Measurements from ENCODE around the gene DDX11. TPM values are rescaled to one million over a fixed set of nuclear protein-coding genes. Genes with fewer than 3 reads are reported as not detected.
"Not testable (repeated sequence)": the region's sequence is repeated elsewhere in the genome, so short reads cannot be mapped to it uniquely, and the experiment has no call there.

DDX11 gene
- total RNA-seq, 1 donor from 2014 or later, result 21.0 TPM

GRCh38 chr12:31066196-31066595 lies 7.5 kb upstream of the DDX11 start:
- not testable (repeated sequence) for DNase-seq (ENCODE audit: extremely low read depth, low read depth, low spot score)

GRCh38 chr12:31067656-31068055 lies 6.0 kb upstream of the DDX11 start:
- DNase-seq (ENCODE audit: extremely low read depth, low read depth, low spot score), result not testable (repeated sequence)

- not testable (repeated sequence) for DNase-seq (ENCODE audit: extremely low read depth, low read depth, low spot score)
Measured at GRCh38 chr12:31070971-31071740, 2.5 kb upstream of the DDX11 start.

GRCh38 chr12:31072962-31073361 lies 698 bp upstream of the DDX11 start:
- not testable (repeated sequence) for DNase-seq (ENCODE audit: extremely low read depth, low read depth, low spot score)

- DNase-seq (ENCODE audit: extremely low read depth, low read depth, low spot score), result not testable (repeated sequence)
Measured at GRCh38 chr12:31074333-31074874, 744 bp downstream of the DDX11 start.

GRCh38 chr12:31076150-31076549 lies 2.5 kb downstream of the DDX11 start:
- not testable (repeated sequence) for DNase-seq (ENCODE audit: extremely low read depth, low read depth, low spot score)

DNA sequence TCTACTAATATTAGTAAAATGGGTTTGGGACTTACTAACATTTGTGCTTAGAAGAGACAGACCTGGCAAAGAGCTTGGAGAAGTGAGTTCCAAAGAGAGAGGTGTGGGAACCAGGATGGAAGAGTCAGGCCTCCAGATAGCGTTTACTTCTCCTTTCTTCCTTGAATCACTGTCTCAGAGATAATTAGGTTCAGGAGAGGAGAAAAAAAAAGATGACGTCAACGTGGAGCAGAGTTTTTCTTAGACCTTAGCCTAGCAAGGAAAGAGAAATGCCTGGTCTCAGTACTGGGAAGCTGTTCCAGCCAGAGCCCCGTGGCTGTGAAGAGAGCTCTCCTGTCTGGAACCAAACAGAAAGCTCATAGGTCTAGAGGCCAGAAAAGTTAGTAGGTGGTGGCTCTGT lies 3.4 kb downstream of the DDX11 start:
- DNase-seq (ENCODE audit: extremely low read depth, low read depth, low spot score), result not testable (repeated sequence)

DNA sequence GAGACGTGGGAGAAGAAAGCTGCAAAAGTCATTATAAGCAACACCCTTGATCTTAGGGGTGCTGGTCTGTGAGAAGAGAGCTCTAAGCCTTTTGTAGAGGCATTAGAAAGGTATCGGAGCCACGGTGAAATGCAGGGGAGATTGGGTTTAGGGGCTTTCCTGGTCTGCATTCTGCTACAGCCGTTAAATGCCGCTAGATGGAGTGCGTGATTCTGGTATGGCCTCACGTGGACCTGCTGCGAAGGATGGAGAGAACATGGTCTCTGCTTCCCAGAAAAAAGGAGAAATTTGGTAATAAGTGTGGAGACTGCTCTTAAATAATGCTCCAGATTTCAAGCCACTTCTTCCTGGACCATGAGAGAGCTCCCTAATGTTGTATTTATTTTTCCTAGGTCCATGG lies 4.3 kb downstream of the DDX11 start:
- DNase-seq (ENCODE audit: extremely low read depth, low read depth, low spot score), result not testable (repeated sequence)

DNA sequence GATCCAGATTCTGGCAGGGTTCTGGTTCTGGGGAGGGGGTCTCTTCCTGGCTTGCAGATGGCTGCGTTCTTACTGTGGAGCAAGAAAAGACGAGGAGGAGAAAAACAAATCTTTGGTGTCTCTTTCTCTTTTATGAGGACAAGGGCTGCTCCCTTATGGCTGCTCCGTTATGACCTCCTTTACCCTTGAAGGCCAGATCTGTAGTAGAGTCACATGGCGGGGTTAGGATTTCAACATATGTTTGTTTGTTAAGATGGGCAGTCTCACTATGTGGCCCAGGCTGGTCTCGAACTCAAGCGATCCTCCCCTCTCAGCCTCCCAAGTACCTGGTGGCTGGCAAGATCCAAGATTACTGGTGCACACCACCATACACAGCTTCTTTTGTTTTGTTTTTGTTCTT lies 5.8 kb downstream of the DDX11 start:
- DNase-seq (ENCODE audit: extremely low read depth, low read depth, low spot score), result not testable (repeated sequence)

- not testable (repeated sequence) for DNase-seq (ENCODE audit: extremely low read depth, low read depth, low spot score)
Measured at GRCh38 chr12:31080221-31080620, 6.6 kb downstream of the DDX11 start.

GRCh38 chr12:31081274-31081673 lies 7.6 kb downstream of the DDX11 start:
- not testable (repeated sequence) for DNase-seq (ENCODE audit: extremely low read depth, low read depth, low spot score)

DNA sequence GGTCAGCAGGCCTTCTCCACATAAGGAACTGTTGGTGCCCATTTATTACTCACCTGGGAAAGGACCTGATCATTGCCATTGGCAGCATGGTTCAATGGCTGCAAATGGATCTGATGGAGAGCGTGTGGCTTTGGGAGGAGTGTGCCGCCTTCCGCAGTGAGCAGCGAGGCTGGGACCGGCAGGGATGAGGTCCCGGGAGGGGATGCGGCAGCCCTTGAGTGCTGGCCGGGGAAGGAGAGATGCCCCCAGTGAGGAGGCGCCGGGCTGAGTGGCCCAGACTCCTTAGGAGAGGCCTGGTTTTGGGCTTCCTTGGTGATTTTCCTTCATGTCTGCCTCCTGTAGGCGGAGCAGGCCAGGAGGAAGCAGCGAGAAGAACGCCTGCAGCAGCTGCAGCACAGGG lies 10.6 kb downstream of the DDX11 start:
- DNase-seq (ENCODE audit: extremely low read depth, low read depth, low spot score), result not testable (repeated sequence)

DNA sequence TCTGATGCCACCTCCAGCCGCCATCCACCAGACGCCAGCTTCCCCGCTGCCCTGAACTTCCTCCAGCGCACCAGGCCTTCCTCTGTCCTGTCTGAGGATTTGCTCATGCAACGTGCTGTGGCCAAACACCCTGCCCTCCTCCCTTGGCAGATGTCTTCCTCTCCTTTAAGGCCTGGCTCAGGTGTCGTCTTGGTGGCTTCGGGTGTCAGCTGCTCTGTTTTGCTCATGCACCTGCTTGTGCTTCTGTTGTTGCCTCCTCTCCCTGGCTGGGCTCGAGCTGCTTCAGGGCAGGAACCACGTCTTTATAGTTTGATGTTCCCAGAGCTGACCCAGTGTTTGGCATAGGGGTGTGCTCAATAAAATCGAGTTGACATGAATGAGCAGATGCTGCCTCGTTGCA lies 12.4 kb downstream of the DDX11 start:
- DNase-seq (ENCODE audit: extremely low read depth, low read depth, low spot score), result not testable (repeated sequence)

DNA sequence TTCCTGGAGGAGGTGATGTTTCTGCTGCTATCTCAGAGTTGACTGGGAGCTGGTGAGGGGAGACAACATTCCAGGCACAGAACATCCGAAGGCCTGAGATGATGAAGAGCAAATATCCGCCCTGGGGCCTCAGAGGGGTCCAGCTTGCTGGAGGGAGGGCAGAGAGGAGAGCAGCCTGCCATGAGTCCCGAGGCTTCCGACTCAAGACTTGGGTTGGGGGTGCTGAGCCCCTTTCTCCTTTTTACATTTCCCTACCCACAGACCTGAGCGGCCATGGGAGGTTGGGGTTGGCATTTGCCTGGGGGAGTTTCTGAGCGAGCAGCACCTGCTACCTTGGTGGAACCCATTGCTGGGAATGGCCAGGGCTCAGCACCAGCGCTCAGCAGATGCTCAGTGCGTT lies 13.8 kb downstream of the DDX11 start:
- not testable (repeated sequence) for DNase-seq (ENCODE audit: extremely low read depth, low read depth, low spot score)

- not testable (repeated sequence) for DNase-seq (ENCODE audit: extremely low read depth, low read depth, low spot score)
Measured at GRCh38 chr12:31087956-31088355, 14.3 kb downstream of the DDX11 start.

GRCh38 chr12:31089072-31089471 lies 15.4 kb downstream of the DDX11 start:
- DNase-seq (ENCODE audit: extremely low read depth, low read depth, low spot score), result no peak

- DNase-seq (ENCODE audit: extremely low read depth, low read depth, low spot score), result not testable (repeated sequence)
Measured at GRCh38 chr12:31091629-31092028, 18.0 kb downstream of the DDX11 start.

GRCh38 chr12:31092718-31093117 lies 19.1 kb downstream of the DDX11 start:
- not testable (repeated sequence) for DNase-seq (ENCODE audit: extremely low read depth, low read depth, low spot score)

DNA sequence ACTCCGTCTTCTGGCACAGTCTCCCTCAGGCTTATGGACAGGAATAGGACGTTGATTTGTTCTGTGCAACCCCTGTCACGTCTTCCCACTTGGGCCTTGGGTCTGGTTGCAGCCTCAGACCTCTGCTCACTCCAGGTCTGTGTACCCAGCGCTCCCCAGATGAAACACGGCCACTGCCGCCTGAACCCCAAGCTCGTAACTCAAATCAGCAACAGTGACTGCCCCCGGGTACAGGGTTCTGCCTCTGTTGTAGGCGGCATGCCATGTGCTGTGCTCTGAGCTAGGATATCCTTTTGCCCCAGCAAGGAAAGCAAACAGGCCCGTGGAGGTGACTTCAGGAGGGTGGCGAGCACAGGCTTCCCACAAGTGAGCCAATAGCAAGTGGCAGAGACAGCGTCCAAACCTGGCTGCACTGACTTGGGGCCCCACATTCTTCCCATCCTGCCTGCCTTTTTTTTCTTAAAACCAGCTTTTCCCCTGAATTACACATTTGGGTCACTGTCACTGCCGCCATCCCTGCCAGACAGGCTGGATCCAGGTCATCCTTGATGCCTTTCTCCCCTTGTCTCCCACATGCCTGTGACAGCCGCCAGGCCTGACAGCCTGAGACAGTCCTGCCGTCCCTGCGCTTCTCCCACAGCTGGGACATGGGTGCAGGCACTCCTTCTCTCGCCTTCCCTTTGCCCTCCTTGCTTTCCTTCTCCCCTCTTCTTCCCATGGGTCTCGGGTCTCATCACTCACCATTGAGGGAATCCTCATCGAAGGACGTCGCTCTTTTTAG lies 21.6 kb downstream of the DDX11 start:
- not testable (repeated sequence) for DNase-seq (ENCODE audit: extremely low read depth, low read depth, low spot score)

DNA sequence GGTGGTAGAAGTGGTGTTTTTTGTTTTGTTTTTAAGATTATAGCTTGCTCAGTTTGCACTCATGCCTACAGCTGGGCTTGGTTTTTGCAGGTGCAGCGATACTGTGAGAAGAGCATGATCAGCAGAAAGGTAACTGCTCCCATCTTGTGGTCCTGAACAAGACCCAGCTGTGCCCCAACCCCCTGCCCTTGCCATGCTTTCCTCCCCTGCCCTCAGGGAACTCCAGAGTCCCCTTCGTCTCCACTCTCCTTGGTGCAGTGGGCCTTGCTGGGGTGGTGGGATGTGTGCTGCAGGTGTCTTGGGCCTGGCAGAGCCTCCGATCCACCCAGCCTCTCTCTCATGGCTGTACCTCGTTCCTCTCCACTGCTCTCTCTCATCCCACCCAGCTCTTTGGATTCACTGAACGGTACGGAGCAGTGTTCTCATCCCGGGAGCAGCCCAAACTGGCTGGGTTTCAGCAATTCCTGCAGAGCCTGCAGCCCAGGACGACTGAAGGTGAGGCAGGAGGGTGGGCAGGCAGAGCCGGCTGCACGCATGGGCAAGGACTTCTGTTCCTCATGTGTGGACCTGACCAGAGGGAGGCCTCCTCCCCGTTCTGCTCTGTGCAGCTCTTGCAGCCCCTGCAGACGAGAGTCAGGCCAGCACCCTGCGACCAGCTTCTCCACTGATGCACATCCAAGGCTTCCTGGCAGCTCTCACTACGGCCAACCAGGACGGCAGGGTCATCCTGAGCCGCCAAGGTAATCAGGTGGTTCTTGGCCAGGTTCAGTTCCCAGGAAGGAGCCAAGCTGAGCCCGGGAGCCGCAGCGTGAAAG lies 22.8 kb downstream of the DDX11 start:
- DNase-seq (ENCODE audit: extremely low read depth, low read depth, low spot score), result not testable (repeated sequence)

- DNase-seq (ENCODE audit: extremely low read depth, low read depth, low spot score), result not testable (repeated sequence)
Measured at GRCh38 chr12:31097819-31098218, 24.2 kb downstream of the DDX11 start.
